Fibroblast of lung (primary cell): ENCODE data around the gene OR2F2.

Experiments
- CTCF ChIP-seq, 2 donors: IDR thresholded peaks in 1 of 2; conservative IDR thresholded peaks in 1 of 2; 1 replicate in 1 of 2; 2 replicates in 1 of 2; pipeline ENCODE4 v1.5.1; 2011 to 2012; ENCODE audit warnings: low read length in 2 of 2, control low read depth in 1 of 2, inconsistent platforms in 1 of 2, low read depth in 1 of 2, mild to moderate bottlenecking in 1 of 2
- EZH2 ChIP-seq: IDR thresholded peaks from 2 replicates; pipeline ENCODE4 v1.5.1; 2012; ENCODE audit warnings: low read length, control low read depth, mild to moderate bottlenecking; ENCODE audit errors: missing control alignments

GRCh38 chr7:143898810-143899209 is 36.2 kb upstream of the OR2F2 start:
- TF ChIP-seq CTCF (conservative IDR thresholded peaks at IDR 0.05 in 1 of 2, IDR thresholded peaks at IDR 0.05 in 1 of 2; ENCODE audit: low read depth in 1 of 2, low read length in 2 of 2) (no peak), EZH2 (no peak)
